HG03064 (cell line): ENCODE data around the gene FNDC4.

Experiments
- ATAC-seq: cut with Tn5 transposase; IDR thresholded peaks from one replicate; pipeline ENCODE4 v1.9.1; 2021; ENCODE audit warnings: low read depth; ENCODE audit not compliant: unreplicated experiment

Gene FNDC4

GRCh38 chr2:27494284-27494943 is 586 bp downstream of the FNDC4 start:
- ATAC-seq: no peak

GRCh38 chr2:27493948-27494283 is 1.1 kb downstream of the FNDC4 start:
- ATAC-seq: no peak

DNA sequence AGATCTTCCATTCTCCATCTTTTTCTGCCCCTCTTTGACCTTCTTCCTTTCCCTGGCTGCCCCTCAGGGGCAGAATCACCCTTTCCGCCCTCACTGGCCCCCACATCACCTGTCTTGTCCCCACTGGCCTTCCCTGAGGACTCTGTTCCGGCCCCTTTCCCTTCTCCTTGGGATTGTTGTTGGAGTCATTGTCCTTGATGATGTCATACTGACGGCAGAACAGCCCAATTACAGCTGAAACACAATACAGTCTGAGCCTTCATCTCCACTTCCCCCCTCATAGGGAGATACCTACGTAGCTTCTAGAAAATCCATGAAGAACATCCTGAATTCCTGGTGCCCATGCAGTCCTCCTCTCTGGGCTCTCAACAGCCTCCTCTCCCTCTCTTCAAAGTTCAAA is 2.4 kb downstream of the FNDC4 start:
- ATAC-seq: no peak

- ATAC-seq: peak; percentile 98
These were observed 5.3 kb downstream of the FNDC4 start, which contains the start of gene IFT172 for GRCh38 chr2:27489498-27490397. Gene IFT172 (minus strand): TSS chr2:27489743. CDS start chr2:27489653, 90 bp downstream.

DNA sequence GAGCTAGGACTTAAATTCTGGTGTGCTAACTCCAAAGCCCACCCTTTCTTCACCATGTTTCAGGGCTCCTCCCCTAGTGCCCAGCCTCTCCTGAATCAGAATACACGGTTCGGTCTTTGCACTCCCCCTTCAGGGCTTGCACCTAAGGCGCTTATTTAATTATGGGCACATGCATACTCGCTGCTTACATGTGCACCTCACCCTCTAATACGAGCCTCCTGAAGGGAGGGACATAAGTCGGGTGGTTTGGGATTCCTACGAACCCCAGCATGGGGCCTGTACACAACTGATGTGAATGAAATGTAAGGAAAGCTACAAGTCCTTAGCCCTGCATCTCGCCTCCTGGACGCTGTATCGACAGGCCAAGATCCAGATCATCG is 5.9 kb downstream of the FNDC4 start:
- peak; percentile 11 for ATAC-seq

- no peak for ATAC-seq
These were observed 9.5 kb downstream of the FNDC4 start for GRCh38 chr2:27485496-27485895.

GRCh38 chr2:27471961-27472360 is 23.0 kb downstream of the FNDC4 start:
- ATAC-seq: no peak

- ATAC-seq: no peak
These were observed 30.6 kb downstream of the FNDC4 start for GRCh38 chr2:27464443-27464842.

GRCh38 chr2:27461118-27461517 is 33.9 kb downstream of the FNDC4 start:
- no peak for ATAC-seq

GRCh38 chr2:27453968-27454367 is 41.0 kb downstream of the FNDC4 start:
- ATAC-seq: no peak

- ATAC-seq: no peak
These were observed 43.9 kb downstream of the FNDC4 start for GRCh38 chr2:27451095-27451494.

DNA sequence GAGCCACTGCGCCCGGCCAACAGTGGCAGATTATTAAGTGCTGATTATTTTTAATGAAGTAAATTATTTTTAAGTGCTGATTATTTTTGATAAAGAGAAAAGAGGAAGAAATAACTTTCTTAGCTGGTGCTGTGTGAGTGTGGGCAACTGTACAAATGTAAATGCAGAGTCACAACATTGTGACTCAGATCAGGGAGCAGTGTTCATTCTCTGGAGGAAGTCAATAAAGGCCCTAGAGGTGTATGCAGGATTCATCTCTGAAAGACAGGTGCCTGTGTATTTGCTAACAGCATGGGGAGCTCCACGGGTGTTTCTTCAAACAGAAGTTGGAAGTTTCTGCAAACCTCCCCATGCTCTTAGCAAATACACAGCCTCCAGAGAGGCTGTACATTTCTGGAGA is 46.6 kb downstream of the FNDC4 start:
- ATAC-seq: no peak

GRCh38 chr2:27446057-27446456 is 48.9 kb downstream of the FNDC4 start:
- no peak for ATAC-seq

DNA sequence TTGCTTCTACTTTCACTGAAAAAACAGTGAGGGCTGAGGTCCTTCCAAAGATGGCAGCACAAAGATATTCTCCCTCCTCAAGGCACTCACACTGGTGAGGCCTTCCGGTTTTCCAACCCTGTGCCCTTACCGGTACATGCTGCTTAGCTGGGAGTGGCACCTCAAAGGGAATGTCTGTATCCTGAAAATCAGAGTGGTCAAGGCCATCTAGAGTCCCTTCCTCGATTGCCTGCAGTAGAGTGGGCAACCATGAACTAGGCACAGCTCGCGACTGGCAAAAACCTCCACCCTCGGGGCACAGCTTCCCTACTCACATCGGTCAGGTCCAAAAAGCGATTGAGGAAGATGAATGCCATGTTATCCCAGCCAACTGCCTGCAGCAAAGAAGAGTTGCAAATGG is 49.4 kb downstream of the FNDC4 start:
- ATAC-seq: no peak

GRCh38 chr2:27445155-27445554 is 49.8 kb downstream of the FNDC4 start:
- no peak for ATAC-seq

GRCh38 chr2:27442920-27443282 is 52.1 kb downstream of the FNDC4 start:
- no peak for ATAC-seq

- ATAC-seq: no peak
These were observed 52.8 kb downstream of the FNDC4 start, which contains the start of gene KRTCAP3 for GRCh38 chr2:27441958-27442919. Gene KRTCAP3 (plus strand): TSS chr2:27442381. CDS start chr2:27442413, 32 bp downstream.
